ENCODE measurements around the gene RAB1A.

RAB1A gene

DNA sequence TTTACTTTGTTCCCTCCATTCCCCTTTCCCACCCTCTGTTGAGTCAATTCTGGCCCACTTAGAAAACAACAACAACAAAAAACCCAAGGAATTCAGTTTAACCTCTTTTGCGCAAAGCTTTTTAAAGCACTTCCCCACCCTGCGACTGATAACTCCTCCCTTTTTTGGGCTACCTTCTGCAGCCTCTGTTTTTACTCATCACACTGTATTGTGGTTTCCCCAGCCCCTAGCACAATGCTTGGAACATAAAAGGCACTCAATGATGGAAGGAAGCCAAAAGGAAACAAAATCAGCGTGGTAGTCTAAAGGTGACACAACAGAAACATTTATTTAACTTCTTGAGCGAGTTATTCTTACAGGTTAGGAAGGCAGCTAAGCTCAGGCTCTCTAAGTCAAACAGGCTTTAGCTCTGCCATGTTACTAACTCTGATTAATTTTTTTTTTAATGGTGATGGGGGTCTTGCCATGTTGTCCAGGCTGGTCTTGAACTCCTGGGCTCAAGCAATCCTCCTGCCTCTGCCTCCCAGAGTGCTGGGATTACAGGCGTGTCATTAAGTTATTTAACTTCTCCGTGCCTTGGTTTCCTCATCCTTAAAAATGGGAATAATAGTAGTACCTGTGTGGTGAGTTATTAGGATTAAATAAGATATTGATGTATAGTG is 72.4 kb downstream of the RAB1A start:
- no peak for DNase-seq

DNA sequence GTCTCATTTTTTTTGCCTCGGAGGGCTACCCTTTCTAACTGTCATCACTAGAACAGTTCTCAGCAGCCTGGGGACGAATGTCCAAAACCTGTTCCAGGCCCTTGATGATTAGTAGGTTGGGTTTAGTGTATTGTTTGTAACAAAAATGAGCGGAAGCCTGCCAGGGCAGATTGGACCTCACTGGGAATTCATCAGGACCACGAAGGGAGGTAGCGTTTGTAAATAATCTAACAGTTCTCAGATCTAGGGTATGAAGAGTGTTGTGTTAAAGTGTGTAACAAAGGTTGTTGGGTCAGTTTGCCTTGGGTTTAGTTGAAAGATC is 72.9 kb downstream of the RAB1A start:
- no peak for DNase-seq

DNA sequence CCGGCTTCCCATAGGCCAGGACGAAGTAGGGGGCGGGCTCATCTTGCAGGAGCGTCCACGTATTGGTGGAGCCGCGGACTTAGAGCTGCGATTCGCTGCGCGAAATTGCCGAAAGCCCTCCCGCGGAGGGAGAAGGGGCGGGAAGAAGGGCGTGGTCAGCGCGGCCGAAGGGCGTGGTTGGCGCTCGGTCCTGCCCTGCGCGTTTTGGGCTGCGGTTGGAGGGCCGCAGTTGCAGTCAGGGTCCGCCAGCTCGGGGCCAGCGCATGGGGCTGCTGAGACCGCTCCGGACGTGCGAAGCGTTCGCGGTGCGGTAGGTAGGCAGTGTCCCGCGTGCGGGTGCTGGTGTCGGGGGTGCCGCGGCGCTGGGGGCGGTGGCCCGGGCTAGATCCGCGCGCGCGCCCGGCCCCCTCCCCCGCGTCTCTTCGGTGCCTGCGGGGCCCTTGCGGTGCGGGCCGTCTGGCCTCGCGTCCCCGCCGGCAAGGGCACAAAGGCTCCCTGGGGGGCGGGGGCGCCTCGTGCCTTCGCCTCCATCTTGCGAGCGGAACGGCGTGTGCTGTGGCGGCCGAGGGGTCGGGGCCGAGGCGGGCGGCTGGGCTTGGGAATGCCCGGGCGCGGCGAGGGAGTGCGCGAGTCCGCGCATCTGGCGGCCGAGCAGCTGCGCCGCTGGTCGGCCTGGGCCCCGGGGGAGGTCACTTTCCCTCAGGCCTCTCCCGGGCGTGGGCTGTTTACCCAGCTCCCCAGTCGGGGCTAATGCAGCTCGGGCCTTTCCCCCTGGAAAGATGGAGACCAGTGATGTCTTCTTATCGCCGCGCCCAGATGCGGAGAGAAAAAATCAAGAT is 73.5 kb downstream of the RAB1A start, which contains the start of gene CEP68:
Gene CEP68, plus strand, starts transcription at position 202 of the 839 bp plus-strand sequence. CDS start 13,029 bp downstream, outside the sequence.
- DNase-seq: peak; percentile 89 to 98

DNA sequence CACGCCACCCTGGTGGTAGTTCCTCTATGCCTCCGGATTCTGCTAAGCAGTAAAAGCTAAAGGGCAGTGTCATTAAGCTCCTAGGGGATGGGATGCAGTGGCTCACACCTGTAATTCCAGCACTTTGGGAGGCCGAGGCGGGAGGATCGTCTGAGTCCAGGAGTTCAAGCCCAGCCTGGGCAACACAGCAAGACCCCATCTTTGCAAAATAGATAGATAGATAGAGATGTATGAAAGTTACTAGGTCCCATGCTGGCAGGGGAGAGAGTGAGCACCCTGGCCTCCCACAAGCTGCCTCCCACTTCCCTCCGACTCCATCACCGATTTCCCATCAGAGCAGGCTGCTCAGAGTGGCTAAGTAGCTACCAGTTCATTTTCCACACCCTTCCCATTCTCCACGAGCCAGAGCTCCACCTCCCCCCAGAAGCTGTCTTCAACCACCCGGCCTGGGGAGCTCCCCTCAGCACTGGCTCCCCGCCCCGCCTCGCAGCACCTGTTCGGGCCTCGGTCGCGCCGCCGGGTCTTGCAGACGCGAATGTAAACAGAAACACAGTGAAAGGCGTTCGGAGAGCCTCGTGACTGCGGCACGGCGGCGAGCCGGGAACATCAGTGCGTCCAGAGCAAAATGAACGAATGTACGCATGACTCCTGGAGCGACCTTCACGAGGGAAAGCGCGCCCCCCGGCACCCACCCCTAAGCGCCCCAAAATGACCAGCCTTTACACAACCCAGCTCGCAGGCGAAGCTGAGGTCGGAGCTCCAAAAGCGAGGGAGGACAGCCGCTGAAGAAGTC is 74.3 kb downstream of the RAB1A start:
- DNase-seq: peak in 1 of 2 experiments; percentile 58

DNA sequence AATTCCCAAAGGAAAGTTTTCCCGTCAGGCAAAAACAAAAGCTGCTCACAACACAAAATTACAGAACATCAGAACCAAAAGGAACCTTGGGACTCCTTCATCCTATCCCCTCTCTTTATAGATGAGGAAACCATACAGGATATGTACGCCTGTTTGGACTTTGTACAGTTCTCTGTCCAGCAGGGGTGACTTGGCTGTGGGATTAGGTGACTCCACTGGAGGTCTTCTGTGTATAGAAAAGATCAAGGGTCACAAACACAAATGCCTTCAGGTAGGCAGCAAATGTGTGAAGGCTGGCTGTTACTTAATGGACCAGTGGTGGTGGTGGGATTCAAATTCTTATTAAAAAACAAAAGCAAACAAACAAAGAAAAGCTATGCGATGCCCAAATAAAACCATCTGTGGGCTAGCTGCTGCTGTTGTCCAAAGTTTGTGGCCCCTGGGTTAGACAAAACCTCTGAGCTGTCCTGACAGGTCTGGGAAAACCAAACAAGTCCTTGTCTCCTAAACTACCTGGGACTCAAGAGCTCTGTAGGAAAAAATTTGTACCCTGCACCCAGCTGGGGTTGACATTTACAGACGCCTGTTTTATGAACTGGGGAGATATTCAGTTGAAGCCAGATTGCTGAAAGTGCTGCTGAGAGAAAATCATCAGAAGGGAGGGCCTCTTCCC is 75.0 kb downstream of the RAB1A start:
- DNase-seq: no peak

DNA sequence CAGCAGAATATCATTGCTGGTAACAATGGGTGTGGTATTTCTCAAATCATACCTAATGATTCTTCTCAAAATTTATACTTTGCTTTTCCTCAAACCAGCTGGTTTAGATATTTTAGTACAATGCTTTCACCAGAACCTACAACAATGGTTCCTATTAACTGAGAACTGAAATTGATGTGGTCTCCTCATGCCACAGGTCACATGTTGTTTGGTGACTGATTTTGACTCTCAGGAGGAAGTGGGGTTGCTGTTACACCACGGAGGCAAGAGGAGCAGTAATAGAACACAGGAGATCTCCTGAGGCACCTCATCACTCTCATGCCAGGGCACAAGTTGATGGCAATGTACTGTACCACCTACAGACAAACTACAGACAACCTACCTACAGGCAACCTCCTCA is 76.7 kb downstream of the RAB1A start:
- DNase-seq: no peak

DNA sequence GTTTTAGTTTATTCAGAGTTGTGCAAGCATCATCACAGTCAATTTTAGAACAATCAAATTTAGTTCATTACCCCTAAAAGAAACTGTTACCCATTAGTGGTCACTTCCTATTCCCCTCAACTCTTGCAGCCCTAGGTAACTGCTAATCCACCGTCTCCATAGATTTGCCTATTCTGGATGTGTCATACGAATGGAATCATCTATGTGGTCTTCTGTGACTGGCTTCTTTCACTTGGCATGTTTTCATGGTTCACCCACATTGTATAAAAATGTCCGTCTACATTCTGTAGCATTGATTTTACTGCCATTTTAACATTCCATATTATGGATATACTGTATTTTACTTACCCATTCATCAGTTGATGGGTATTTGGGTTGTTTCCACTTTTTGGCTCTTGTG is 79.0 kb downstream of the RAB1A start:
- DNase-seq: no peak

DNA sequence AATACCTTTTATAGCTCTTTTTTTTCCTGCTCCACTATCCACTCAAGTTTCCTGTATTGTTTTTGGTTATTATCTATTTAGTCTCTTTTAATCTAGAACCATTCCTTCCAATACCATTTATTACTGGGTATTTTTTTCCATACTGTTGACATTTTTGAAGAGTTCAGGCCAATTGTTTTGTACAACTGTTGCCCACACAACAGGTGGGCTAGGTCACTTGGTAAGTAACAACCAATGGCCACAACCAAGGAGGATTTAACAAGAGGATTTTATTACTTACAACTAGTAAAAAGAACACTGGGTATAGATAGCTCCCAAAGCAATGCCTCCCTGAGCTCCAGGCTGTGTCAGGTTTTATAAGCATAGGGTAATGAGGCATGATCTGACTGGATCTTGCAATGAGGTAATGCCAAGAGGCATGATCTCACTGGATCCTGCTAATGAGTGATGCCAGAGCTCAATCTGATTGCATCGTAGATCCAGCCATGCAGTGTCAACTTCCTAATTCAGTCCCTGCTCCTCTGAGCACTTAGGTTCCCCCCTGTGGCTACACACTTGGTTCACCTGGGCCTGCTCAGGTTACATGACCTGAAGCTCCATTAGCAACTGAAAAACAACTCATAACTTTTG is 80.8 kb downstream of the RAB1A start:
- no peak for DNase-seq

DNA sequence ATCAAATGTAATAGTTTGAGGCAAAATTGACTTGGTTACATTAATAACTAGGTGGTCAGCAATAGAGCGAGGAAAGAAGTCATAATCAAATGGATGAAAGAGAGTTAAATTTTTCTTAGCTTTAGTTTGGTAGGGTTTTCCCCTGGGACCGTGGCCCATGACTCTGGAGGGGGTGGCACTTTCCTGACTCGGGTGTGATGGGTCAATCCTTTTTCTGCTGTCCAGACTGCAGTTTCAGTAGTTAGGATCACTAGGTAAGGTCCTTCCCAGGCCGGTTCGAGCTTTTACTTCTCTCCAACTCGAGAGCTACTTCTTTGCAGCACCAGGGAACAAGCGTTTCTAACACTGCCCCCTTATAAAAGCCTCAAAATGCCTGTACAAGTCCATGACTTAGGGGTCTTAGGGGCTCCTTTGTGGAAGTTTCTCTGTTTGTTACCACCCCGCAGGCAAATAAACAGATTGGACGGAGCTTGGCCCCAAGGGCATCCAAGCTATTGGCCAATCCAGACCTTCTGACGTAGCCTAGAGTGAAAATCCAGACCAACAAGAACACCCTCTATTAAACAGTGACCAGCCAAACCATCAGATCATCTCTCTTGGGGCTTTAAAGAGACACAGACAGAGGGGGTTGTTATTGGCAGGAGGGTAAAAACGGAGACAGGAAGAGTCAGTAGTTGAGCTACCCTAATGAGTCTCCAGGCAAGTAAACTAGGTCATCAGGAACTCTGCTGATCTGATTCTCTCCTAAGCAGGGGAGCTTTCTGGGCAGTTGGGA is 83.1 kb downstream of the RAB1A start:
- no peak for DNase-seq

DNA sequence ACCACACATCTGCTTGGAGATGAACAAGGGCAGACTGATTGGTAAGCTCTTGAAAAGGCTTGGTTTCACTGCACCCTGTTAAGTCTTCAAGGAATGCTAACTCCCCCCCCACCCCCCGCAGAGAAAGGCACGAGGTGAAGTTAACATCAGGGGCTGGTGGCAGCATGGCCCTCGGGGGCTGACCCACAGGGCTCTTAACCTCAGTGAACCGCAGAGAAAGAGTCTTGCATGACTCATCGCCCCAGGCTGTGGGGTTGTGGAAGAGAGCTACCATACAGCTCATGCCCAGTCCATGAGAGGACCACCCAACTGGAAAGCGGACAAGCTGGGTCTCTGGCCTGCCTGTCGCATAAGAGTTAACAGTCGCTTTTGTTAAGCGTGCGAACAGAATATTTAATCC is 84.3 kb downstream of the RAB1A start:
- no peak for DNase-seq

DNA sequence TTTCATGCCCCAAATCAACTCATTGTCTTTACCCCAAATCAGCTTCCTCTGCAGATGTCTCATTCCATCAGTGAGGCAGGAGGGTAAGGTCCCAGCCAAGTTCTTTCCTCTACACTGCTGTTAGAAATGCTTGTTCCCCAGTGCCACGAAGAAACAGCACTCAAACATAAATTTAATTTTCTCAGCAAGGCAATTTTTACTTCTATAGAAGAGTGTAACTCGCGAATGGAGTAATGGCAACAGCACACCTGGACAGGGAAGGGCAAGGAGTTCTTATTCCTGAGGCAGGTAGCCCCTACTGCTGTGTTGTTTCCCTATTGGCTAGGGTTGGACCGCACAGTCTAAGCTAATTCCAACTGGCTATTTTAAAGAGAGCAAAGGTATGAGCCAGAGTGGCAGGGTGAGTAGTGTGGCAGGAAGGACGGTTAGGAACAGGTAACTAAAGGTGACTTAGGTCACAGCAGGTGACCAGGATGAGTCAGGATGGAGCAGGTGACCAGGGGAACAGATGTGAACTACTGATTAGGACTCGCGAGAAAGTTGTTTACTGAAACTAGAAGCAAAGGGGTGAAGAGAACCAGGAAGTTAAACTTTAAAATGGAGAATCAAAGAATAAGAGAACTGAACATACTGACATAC is 85.7 kb downstream of the RAB1A start:
- no peak for DNase-seq

DNA sequence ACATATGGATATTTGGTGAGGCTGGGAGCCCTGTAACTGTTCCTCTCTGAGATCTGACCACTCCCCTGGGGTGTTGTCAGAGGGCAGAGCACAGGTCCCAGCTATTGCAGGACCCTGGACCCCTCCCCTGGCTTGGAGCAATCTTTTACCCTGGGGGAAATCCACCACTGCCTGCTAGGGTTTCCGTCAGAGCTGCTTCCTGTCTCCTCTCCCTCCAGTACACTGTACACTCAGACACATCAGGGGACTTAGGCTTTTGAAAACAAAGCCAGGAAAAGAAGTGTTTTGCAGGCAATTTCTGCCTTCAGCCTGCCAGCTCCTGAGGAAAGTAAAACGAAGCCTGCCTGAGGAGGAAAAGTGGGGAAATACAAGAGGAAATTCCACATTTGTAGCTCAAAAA is 86.9 kb downstream of the RAB1A start:
- no peak for DNase-seq

DNA sequence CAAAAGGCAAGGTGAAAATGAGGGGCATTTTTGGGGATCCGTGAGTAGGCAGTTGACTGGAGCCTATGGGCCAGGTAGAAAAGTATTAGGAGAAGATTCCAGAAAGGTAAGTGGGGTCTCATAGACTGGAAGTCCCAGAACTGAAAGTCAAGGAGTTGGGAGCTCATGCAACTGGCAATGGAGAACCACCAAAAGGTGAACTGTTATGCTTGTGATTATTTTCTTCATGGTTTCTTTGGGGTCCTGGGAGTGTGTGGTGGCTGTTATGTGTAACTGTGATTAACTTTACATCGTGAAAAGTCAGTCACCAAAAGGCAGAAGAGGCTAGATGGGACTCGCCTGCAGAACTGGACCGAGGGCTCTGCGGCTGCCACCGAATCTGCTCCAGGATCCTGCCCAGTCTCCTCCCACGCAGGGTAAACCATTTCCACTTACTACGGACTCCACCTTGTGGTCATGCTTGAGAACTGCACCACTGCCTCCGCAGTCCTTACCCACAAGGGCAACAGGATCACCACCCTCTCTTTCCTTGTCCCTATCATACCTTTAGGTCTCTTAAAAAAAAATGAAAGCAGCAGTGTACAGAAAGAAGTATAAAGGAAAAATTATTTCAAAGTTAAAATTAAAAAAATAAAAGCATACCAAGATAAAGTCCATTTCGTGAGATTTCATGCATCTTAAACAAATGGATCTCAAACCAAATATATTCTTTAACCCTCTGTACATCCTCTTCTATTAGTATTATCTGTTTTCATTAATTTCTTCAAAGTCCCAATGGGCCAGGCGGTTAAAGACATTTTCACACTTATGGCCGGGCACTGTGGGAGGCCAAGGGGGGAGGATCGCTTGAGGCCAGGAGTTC is 89.3 kb downstream of the RAB1A start:
- peak; percentile 44 to 74 for DNase-seq

DNA sequence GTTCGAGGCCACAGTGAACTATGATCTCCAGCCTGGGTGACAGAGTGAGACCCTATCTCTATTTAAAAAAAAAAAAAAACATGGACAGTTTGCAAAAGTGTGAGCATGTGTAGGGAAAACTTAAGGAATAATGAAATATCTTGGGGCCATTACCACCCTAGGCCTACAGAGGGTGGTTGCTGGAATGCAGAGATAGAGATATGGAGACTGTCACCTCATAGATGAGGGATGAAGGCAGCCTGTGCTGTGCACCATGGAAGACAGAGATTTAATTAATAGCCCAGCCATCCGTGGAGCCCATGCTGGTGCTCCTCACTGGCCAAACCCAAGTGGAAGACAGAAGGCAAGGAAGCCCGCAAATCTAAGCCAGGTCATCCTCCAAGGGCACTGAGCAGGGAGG is 90.3 kb downstream of the RAB1A start:
- no peak for DNase-seq

DNA sequence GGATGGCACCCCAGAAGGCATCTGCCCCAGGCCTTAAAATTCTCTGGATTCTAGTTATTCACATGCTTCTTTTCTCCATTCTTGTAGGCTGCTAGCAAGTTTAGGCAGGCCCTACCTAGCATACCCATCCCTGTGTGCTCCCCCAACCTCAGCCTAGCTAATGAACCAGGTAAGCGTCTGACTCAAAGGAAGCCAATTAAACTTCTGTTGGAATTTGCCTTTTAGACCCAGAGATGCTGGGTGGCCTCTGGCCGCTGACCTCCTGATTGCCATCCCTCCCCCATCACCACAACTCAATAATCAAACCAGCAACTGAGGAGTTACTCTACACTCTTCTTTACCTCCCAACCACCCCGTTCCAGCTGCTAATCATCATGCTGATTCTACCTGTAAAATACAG is 92.7 kb downstream of the RAB1A start:
- no peak for DNase-seq
